HG03097 (cell line): ENCODE data around the gene IMMP1L.

Source experiments
- ATAC-seq: cut with Tn5 transposase; IDR thresholded peaks from one replicate; pipeline ENCODE4 v1.9.1; 2021; ENCODE audit not compliant: unreplicated experiment, low FRiP score

IMMP1L gene

DNA sequence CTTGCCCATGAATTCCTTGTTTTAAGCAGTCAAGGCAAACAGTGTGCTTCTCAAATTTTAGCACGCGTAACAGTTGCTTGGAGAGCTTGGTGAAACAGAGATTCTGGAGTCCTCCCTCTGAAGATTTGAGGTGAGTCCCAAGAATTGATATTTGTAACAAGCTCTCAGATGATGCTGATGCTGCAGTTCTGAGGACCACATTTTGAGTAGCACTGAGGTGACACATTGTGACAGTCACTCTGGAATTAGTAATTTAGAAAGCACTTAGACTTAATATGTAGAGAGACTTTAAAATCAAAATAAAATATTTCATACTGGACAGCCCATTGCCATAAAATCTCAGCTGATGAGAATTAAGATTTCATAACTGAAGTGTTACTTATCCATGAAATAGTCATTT lies 101.2 kb downstream of the IMMP1L start:
- no peak for ATAC-seq

GRCh38 chr11:31404614-31405013 lies 104.8 kb downstream of the IMMP1L start:
- ATAC-seq = no peak

DNA sequence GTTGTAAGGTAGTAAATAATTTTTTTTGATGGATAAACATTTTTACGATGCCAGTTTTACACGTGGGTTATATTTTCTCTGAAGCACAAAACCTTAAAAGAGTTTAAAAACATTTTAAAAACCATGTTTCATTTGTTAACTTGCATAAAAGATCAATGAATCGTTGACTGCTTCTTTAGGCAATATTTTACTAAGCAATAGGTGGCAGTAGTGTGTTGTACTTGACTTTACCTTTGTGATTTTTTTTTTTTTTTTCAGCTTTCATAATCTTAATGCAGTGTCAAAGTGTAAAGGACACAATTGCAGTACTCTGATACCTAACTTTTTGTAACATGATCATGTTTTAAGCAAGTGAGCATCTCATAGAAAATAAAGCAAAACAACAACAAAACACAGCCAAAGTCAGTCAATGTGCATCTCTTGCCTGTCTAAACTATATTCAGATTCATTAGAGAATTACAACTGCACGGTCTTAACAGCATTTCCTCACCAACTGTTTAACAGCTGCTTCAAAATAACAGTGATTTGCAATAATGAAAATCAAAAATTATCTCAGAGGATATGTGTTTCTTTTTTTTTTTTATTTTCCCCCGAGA lies 112.1 kb downstream of the IMMP1L start:
- no peak for ATAC-seq

GRCh38 chr11:31387379-31387778 lies 122.0 kb downstream of the IMMP1L start:
- no peak for ATAC-seq

GRCh38 chr11:31383116-31383515 lies 126.3 kb downstream of the IMMP1L start:
- no peak for ATAC-seq
